Nephron (organoid): ENCODE measurements around the gene KCTD21.

Experiments used
- H3K27ac Mint-ChIP-seq, 3 experiments: 2 replicates each; pipeline ENCODE4 v1.8.0; 2020; ENCODE audit warnings: mixed read lengths in 3 of 3, mild to moderate bottlenecking in 2 of 3, moderate library complexity in 1 of 3
- H3K27me3 Mint-ChIP-seq: 2 replicates; pipeline ENCODE4 v1.8.0; 2021; ENCODE audit warnings: low read depth, mild to moderate bottlenecking, moderate library complexity, mixed read lengths
- H3K36me3 Mint-ChIP-seq: 2 replicates; pipeline ENCODE4 v1.8.0; 2020; ENCODE audit warnings: low read depth, mixed read lengths
- H3K4me1 Mint-ChIP-seq: 2 replicates; pipeline ENCODE4 v1.8.0; 2020; ENCODE audit warnings: mixed read lengths
- H3K4me3 Mint-ChIP-seq, 3 experiments: 2 replicates each; pipeline ENCODE4 v1.8.0; 2020; ENCODE audit warnings: mild to moderate bottlenecking in 3 of 3, mixed read lengths in 3 of 3, moderate library complexity in 2 of 3
- H3K9me3 Mint-ChIP-seq: 2 replicates; pipeline ENCODE4 v1.8.0; 2020; ENCODE audit warnings: mixed read lengths
- TF ChIP-seq, protein P1 (sequence below), 3 experiments: fragments of 200-600 bp; sonication (generic); IDR thresholded peaks; one replicate each; pipeline ENCODE4 v1.5.0; 2021; ENCODE audit warnings: antibody characterized with exemption in 3 of 3; ENCODE audit not compliant: unreplicated experiment in 3 of 3

Gene KCTD21

DNA sequence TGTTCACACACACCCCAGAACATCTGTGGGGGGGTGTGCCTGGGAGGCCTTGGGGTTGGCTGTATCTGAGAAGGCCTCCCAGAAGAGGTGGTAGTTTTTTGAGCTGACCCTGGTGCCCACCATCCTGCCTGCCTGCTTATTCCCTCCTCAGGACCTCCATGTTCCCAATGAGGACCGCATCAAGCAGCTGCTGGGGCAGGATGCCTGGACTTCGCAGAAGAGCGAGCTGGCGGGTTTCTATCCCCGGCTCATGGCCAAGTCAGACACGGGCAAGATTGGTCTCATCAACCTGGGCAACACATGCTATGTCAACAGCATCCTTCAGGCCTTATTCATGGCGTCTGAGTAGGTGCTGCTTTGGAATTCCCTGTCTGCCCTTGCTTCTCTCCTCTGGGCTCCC lies 17.3 kb upstream of the KCTD21 start:
- Mint-ChIP-seq H3K4me1 (no peaks in the 10 kb centered on the region), H3K4me3 (no peak overlapping the region), H3K9me3 (no peaks in the 10 kb centered on the region), H3K27me3 (no peaks in the 10 kb centered on the region), H3K36me3 (peaks cover 32% of the 10 kb centered on the region), H3K27ac (no peak overlapping the region)
- TF ChIP-seq, protein P1, sequence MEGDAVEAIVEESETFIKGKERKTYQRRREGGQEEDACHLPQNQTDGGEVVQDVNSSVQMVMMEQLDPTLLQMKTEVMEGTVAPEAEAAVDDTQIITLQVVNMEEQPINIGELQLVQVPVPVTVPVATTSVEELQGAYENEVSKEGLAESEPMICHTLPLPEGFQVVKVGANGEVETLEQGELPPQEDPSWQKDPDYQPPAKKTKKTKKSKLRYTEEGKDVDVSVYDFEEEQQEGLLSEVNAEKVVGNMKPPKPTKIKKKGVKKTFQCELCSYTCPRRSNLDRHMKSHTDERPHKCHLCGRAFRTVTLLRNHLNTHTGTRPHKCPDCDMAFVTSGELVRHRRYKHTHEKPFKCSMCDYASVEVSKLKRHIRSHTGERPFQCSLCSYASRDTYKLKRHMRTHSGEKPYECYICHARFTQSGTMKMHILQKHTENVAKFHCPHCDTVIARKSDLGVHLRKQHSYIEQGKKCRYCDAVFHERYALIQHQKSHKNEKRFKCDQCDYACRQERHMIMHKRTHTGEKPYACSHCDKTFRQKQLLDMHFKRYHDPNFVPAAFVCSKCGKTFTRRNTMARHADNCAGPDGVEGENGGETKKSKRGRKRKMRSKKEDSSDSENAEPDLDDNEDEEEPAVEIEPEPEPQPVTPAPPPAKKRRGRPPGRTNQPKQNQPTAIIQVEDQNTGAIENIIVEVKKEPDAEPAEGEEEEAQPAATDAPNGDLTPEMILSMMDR (IDR thresholded peaks at IDR 0.05; ENCODE audit: unreplicated experiment in 3 of 3), result no peak

DNA sequence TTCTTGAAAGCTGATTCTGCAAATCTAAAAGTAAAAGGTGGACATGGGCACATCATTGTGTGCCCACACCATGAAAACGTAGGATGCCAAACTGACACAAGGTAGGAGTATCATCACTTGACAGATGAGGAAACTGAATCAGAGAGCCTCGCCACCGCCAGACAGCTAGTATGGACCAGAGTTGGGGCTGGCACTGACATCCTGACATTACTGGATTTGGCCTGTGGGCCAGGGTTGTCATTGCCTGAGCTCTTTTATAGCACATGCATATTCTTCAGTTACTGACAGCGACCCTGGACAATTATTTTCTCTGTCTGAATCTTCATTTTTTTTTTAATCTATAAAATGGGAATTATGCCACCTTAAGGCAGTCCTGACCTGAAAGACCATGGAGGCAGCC lies 16.8 kb upstream of the KCTD21 start:
- H3K36me3 Mint-ChIP-seq, result peaks cover 27% of the 10 kb centered on the region
- no peak overlapping the region for H3K4me3 Mint-ChIP-seq
- no peaks in the 10 kb centered on the region for H3K4me1 Mint-ChIP-seq
- H3K27me3 Mint-ChIP-seq, result no peaks in the 10 kb centered on the region
- H3K27ac Mint-ChIP-seq, result no peak overlapping the region
- TF ChIP-seq, protein P1 (IDR thresholded peaks at IDR 0.05; ENCODE audit: unreplicated experiment in 3 of 3), result no peak
- no peaks in the 10 kb centered on the region for H3K9me3 Mint-ChIP-seq

DNA sequence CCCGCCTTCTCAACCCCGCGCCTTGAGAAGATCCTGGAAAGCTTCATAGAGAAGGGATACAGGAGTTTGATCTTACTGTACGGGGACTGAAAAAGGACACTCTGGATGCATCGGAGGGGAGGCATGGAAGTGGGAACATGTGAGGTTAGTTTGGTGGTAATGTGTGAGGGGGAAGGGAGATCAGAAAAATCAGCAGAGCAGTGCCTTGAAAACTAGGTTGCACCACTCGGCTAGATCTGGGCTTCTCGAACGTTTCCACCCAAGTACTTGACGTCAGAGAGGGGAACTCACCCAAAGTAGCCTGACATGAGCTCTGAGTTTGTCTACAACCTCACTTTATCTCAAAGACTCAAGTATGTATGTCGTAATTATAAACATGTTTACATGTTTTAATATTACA lies 14.8 kb upstream of the KCTD21 start:
- H3K27ac Mint-ChIP-seq, result no peak overlapping the region
- no peaks in the 10 kb centered on the region for H3K27me3 Mint-ChIP-seq
- H3K9me3 Mint-ChIP-seq, result no peaks in the 10 kb centered on the region
- peaks cover 14% of the 10 kb centered on the region for H3K36me3 Mint-ChIP-seq
- H3K4me1 Mint-ChIP-seq, result no peaks in the 10 kb centered on the region
- H3K4me3 Mint-ChIP-seq, result no peak overlapping the region
- TF ChIP-seq, protein P1 (IDR thresholded peaks at IDR 0.05; ENCODE audit: unreplicated experiment in 3 of 3), result no peak

DNA sequence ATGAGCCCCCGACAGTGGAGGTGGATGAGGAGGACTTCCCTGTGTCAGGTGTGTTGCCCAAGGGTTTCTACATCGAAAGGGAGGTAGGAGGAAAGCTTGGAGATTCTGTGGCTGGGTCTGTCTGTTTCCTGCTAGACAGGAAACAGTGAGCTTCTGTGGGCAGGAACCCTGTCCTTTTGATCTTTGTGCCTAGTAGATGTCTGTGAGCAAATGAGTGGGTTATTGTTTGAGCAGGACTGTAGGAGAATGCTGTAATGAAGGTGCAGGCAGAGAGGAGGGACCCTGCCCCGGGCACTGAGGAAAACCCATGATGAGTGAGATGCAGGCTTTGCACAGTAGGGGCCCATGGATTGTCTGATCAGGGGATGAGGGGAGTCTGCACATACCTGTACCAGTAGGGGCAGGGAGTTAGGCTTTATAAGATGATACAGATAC lies 14.3 kb upstream of the KCTD21 start:
- no peaks in the 10 kb centered on the region for H3K4me1 Mint-ChIP-seq
- H3K9me3 Mint-ChIP-seq, result no peaks in the 10 kb centered on the region
- H3K27ac Mint-ChIP-seq, result no peak overlapping the region
- TF ChIP-seq, protein P1 (IDR thresholded peaks at IDR 0.05; ENCODE audit: unreplicated experiment in 3 of 3), result no peak
- H3K27me3 Mint-ChIP-seq, result no peaks in the 10 kb centered on the region
- peaks cover 14% of the 10 kb centered on the region for H3K36me3 Mint-ChIP-seq
- no peak overlapping the region for H3K4me3 Mint-ChIP-seq

DNA sequence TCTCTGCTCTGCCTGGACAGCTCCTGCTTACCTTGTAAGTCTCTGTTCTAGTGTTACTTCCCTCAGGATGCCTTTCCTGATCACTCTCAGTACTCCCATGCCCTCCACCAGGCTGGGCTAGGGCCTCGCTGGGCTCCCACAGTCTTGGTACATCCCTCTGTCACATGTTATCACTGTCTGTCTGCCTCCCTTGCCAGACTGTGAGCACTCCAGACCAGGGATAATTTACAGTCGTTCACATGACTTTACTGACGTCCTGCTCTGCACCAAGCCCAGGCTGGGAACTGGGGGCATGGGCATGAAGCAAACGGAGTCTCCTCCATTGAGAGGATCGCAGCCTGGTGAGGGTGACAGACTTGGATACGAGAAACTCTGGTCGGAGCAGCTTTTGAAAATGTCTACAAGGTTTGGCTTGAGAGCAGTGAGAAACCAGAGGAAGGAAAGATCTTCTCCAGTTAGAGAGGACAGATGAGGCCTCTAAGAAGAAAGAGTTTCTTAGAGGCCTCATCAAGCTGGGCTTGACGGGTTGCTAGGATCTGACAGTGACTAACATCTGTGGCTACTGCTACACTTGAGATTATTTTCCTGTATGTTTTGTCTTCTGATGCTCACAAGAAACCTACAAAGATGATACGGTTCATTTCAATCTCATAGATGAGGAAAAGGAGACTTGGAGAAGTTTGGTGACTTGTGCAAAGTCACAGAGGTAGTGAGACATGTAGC lies 12.8 kb upstream of the KCTD21 start:
- no peak overlapping the region for H3K4me3 Mint-ChIP-seq
- TF ChIP-seq, protein P1 (IDR thresholded peaks at IDR 0.05; ENCODE audit: unreplicated experiment in 3 of 3), result no peak
- no peaks in the 10 kb centered on the region for H3K27me3 Mint-ChIP-seq
- H3K9me3 Mint-ChIP-seq, result no peaks in the 10 kb centered on the region
- no peak overlapping the region for H3K27ac Mint-ChIP-seq
- peaks cover 14% of the 10 kb centered on the region for H3K36me3 Mint-ChIP-seq
- no peaks in the 10 kb centered on the region for H3K4me1 Mint-ChIP-seq

DNA sequence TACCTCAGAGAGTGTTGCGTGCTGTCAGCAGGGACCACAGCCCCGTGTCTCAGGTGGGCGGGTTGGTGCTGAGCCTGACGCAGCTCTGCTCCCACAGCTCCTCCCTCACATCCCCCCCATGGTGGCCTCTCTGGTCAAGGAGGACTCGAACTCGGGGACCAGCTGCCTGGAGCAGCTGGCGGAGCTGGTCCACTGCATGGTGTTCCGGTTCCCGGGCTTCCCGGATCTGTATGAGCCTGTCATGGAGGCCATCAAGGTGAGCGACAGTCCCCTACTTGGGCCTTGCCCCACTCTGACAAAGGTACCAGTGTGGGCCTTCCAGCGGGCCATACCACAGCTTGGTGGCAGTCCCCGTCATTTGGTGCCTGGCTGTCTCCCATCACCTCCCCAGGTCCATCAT lies 12.1 kb upstream of the KCTD21 start:
- Mint-ChIP-seq H3K27me3 (no peaks in the 10 kb centered on the region), H3K4me3 (no peak overlapping the region), H3K36me3 (peaks cover 14% of the 10 kb centered on the region), H3K4me1 (no peaks in the 10 kb centered on the region), H3K27ac (no peak overlapping the region), H3K9me3 (no peaks in the 10 kb centered on the region)
- TF ChIP-seq, protein P1 (IDR thresholded peaks at IDR 0.05; ENCODE audit: unreplicated experiment in 3 of 3), result no peak
